ENCODE measurements around the gene CREB5.

Gene CREB5

GRCh38 chr7:28414453-28414852 is 2.1 kb downstream of the CREB5 start:
- H3K4me1 ChIP-seq (ENCODE audit: insufficient read depth, poor library complexity, severe bottlenecking): peaks cover 8% of the 10 kb centered on the region
- no peak overlapping the region for H3K27ac ChIP-seq (ENCODE audit: poor library complexity, severe bottlenecking)
- no peak overlapping the region for H3K4me3 ChIP-seq (ENCODE audit: severe bottlenecking)
- no peak for TF ChIP-seq CTCF (IDR thresholded peaks at IDR 0.05; ENCODE audit: poor library complexity, severe bottlenecking)
- ATAC-seq (ENCODE audit: low read depth): no peak
- no peaks in the 10 kb centered on the region for H3K36me3 ChIP-seq (ENCODE audit: low read depth)
- H3K27me3 ChIP-seq (ENCODE audit: insufficient read depth, poor library complexity, severe bottlenecking): peaks cover 24% of the 10 kb centered on the region
- DNase-seq (ENCODE audit: low spot score): no peak
- no peaks in the 10 kb centered on the region for H3K9me3 ChIP-seq (ENCODE audit: severe bottlenecking)

GRCh38 chr7:28417321-28417940 is 5.1 kb downstream of the CREB5 start:
- Histone ChIP-seq H3K27me3 (ENCODE audit: insufficient read depth, poor library complexity, severe bottlenecking) (no peaks in the 10 kb centered on the region), H3K27ac (ENCODE audit: poor library complexity, severe bottlenecking) (no peak overlapping the region), H3K36me3 (ENCODE audit: low read depth) (no peaks in the 10 kb centered on the region), H3K4me3 (ENCODE audit: severe bottlenecking) (no peak overlapping the region), H3K4me1 (ENCODE audit: insufficient read depth, poor library complexity, severe bottlenecking) (peaks cover 6% of the 10 kb centered on the region), H3K9me3 (ENCODE audit: severe bottlenecking) (no peaks in the 10 kb centered on the region)
- TF ChIP-seq CTCF (IDR thresholded peaks at IDR 0.05; ENCODE audit: poor library complexity, severe bottlenecking): no peak
- DNase-seq (ENCODE audit: low spot score) (no peak), ATAC-seq (ENCODE audit: low read depth) (no peak)

- Histone ChIP-seq H3K27ac (ENCODE audit: poor library complexity, severe bottlenecking) (no peak overlapping the region), H3K27me3 (ENCODE audit: insufficient read depth, poor library complexity, severe bottlenecking) (no peaks in the 10 kb centered on the region), H3K4me1 (ENCODE audit: insufficient read depth, poor library complexity, severe bottlenecking) (peaks cover 6% of the 10 kb centered on the region), H3K36me3 (ENCODE audit: low read depth) (no peaks in the 10 kb centered on the region), H3K9me3 (ENCODE audit: severe bottlenecking) (no peaks in the 10 kb centered on the region), H3K4me3 (ENCODE audit: severe bottlenecking) (no peak overlapping the region)
- ATAC-seq (ENCODE audit: low read depth) (no peak), DNase-seq (ENCODE audit: low spot score) (no peak)
- TF ChIP-seq CTCF (IDR thresholded peaks at IDR 0.05; ENCODE audit: poor library complexity, severe bottlenecking): no peak
Observed at GRCh38 chr7:28418311-28418710, 6.0 kb downstream of the CREB5 start.

- Histone ChIP-seq H3K36me3 (ENCODE audit: low read depth) (no peaks in the 10 kb centered on the region), H3K9me3 (ENCODE audit: severe bottlenecking) (no peaks in the 10 kb centered on the region), H3K27ac (ENCODE audit: poor library complexity, severe bottlenecking) (no peak overlapping the region), H3K27me3 (ENCODE audit: insufficient read depth, poor library complexity, severe bottlenecking) (no peaks in the 10 kb centered on the region), H3K4me3 (ENCODE audit: severe bottlenecking) (no peak overlapping the region), H3K4me1 (ENCODE audit: insufficient read depth, poor library complexity, severe bottlenecking) (peaks cover 6% of the 10 kb centered on the region)
- no peak for DNase-seq (ENCODE audit: low spot score)
- ATAC-seq (ENCODE audit: low read depth): no peak
- no peak for TF ChIP-seq CTCF (IDR thresholded peaks at IDR 0.05; ENCODE audit: poor library complexity, severe bottlenecking)
Observed at GRCh38 chr7:28418966-28419365, 6.6 kb downstream of the CREB5 start.

GRCh38 chr7:28419716-28420115 is 7.4 kb downstream of the CREB5 start:
- H3K27ac ChIP-seq (ENCODE audit: poor library complexity, severe bottlenecking): no peak overlapping the region
- DNase-seq (ENCODE audit: low spot score) (no peak), ATAC-seq (ENCODE audit: low read depth) (peak; percentile 55; the same call in 1 of the 3 replicates)
- H3K9me3 ChIP-seq (ENCODE audit: severe bottlenecking): no peaks in the 10 kb centered on the region
- no peaks in the 10 kb centered on the region for H3K27me3 ChIP-seq (ENCODE audit: insufficient read depth, poor library complexity, severe bottlenecking)
- H3K4me3 ChIP-seq (ENCODE audit: severe bottlenecking): no peak overlapping the region
- TF ChIP-seq CTCF (IDR thresholded peaks at IDR 0.05; ENCODE audit: poor library complexity, severe bottlenecking): no peak
- no peaks in the 10 kb centered on the region for H3K36me3 ChIP-seq (ENCODE audit: low read depth)
- H3K4me1 ChIP-seq (ENCODE audit: insufficient read depth, poor library complexity, severe bottlenecking): peaks cover 6% of the 10 kb centered on the region

Data from RWPE2 (cell line).